Measurements from ENCODE around the gene PTPRC.

The PTPRC gene

DNA sequence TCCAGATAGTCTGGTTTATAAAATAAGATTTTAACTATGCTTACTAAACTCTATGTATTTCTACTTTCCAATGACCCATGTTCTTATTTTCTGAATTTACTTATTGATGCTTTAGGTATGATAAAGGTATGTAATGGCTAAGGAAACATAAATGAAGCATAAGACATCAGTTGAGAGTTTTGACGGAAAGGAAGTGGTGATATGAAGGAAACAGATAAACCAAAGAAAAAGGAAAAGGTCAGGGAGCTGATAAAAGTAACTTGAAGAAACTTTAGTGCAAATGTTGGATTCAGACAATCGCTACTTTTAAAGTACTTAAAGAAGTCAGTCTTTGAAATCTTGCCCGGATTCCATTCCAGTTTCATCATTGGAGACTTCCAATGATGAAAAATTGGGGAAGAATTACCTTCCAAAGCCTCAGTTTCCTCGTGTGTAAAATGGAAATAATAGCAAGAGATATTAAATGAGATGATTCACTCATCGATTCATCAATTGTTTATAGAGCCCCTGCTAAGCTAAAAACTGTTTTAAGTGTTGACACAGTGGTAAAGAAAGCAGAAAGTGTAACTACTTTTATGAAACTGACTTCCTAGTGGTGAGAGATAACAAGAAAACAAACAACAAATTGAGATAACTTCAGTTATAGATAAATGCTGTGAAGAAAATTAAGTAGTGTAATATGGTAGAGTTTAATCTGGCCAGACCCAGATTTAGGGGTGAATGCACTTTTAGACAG is 10.6 kb downstream of the PTPRC start:
- DNase-seq: no peak

DNA sequence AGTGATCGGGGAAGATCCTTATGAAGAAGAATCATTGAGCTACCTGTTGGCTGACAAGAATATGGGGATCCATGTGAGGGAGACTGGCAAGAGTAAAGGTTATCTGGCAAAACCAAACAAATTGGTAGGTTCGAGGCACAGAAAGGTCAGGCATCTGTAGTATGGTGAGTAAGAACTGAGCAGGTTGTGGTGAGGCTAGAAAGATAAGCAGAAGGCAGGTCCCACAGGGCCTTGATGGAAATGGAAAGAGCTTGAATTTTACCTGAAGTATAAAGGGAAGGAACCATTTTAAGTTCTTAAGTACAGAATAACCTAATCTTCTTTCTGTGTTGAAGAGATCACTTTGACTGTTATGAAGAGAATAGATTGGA is 11.1 kb downstream of the PTPRC start:
- no peak for DNase-seq

DNA sequence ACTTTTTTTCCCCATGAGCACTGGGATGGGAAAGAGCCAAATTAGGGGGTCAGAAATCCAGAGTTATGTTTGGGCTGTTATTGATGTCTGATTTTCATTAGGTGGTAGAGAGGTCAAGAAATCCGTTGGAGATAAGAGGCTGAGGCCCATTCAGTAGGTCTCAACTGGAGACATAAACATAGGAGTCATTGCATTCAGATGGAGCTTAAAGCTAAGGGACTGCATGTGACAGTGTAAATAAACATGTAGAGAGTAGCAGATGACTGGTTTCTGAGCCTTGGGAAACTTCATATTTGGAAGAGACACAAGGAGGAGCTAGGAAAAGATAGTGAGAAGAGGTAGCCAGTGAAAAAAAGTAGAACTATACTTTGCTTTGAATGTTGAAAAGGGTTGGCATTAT is 11.7 kb downstream of the PTPRC start:
- no peak for DNase-seq

DNA sequence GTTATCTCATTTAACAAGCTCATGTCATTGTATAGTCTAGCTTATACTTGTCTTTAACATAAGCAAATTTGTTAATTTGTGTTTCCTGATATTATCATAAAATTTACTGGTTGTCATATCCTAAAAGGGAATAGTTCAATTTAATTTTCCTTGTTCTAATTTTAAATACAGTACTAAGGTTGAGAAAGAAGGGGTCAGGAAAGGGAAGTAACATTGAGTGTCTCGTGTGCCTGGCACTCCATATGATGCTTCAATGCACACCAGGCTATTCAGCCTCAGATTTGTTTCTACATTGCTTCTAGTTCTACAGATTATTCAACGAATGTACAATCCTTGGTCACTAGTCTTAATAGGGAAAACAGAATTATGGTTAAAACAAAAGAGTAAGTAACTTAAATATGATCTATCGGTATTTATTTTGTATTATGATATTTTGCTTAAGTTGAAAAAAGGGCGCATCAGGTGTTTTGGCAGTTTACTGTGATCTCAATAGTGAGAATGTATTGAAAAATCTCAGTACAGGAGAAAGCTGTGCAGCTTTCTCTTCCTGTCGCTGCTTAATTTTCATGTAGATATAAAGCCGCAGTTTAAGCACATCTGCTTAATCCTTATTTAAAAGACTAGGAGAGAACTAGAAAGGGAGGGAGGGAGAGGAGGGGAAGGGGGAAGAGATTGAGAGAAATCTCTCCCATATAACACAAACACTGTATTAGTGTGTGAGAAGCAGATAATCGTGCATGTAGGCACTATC is 13.0 kb downstream of the PTPRC start:
- DNase-seq: no peak

DNA sequence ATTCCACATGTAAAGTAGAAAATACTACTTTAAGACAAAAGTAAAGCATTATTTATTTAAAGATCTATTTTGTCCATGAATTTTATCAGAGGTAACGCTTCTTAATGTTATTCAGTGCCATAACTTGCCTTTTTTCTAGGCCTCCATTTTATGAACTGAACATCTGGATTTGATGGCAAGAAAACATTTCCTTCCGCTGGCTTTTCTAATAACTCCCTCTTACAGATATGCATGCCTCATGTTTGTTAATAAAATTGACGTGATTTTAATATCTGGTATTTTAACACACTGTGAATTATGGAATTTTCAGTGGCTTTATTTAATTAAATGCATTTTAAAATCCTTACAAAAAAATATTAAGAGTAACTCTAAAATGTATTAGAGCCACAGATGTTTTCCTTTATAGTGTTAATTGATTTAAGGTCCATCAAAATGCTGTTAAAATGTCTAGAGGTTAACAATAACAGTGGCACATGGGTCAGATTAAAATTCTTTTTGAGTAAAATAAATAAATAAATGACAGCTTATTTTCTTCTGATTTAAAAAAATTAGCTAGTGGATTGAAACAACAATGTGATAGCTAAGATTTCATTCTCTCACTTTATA is 15.1 kb downstream of the PTPRC start:
- no peak for DNase-seq

DNA sequence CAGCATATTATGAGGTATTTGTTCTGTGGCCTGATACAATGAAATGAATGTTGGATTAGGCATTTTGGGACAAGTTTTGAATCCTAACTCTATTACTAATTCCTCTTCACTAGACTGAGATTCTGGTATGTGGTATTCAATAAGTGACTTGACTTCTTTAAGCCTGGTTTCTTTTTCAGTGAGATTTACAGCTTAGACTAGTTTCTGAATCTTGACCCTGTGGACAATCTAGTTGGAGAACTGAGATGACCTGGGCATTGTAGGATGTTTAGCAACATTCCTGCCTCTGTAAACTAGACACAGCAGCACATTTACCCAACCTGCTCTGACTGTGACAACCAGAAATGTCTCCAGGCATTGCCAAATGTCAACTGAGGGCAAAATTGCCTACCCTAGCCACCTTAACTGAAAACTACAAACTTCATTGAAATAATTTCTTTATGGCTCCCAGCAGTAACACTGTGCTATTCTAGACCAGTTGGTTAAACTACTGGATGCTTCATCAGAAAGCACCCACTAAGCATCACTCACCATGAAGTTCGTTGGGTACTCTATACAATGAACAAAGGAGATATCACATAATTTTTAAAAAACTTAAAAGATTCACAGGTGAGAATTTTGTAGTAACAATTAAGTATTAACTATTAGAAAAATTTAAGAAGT is 16.8 kb downstream of the PTPRC start:
- DNase-seq: no peak

DNA sequence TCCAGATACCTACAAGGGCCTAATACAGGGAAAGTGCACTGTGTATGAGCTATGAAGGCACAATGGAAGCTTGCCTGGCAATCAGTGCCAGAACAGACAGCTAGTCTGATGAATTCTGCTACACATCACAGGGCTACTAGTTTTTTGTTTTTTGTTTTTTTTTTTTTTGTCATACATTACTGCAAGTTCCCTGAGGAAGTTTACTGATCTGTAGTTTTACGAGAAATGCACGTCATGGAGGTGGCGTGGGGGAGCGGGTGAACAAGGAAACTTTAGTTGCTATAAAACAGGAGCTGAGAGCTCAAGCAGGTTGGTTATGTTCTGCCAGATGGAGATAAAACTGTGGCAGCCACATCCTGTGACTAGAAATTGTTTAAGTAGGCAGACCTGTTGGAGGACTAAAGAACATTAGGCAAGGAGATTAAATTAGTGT is 17.7 kb downstream of the PTPRC start:
- DNase-seq: no peak

DNA sequence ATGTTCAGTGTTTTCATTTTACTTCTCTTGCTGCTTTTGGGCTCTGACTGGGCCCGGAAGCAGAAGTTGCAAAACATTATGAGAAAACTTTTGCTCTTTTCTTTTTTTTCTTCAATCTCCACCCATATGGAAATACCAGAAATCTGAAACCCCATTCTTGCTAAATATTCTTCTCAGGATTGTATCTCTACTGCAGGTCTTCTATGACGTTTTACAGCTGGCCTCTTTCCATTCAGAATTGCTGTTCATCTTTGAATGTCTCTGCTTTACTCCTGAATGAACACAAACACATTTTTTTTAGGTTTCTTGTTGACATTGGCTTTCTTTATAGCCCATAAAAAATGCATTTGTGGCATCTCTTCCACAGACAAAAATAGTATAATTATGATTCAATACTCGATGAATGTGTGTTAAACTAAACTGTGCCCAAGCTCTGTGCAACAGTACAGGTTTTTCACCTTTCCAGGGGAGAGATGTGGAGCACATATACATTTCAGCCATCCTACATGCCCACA is 18.8 kb downstream of the PTPRC start:
- peak; percentile 86 for DNase-seq

DNA sequence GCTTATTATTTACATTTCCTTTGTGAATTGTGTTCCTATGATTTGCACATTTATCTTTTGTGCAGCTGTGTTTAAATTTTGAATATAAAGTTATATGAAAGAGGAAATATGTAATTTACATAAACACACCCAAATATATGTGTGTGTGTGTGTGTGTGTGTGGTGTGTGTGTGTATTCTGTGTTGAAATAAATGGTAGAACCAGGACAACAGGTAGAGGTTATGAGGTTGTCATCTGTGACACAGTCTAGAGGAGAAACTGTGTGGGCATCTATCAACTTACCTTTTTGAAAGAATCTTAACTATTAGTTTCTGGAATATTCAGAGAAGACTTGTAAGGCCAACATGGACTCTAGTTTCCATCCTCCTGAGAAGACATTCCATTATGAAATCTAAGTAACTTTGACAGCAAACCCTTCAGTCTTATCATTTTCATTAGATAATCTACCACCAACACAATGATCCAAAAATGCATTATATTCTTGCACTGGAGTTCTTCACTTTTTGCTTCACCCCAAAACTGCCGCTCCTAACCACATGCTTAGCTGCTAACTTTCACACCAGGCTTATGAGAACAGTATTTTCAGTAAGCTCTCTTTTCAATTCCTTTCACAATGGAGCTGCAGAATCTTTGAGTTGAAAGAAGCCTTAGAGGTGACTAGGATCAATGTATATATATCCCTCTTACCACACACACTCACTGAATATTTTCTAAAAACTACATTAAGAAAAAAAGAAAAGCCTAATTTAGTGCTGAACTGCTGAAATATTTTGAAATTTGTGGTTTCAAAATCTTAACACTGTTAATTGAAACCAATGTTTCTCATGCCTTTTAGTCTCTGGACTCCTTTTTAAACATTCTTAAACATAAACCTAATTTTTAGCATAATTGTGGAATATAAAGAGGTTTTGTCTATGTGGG is 21.8 kb downstream of the PTPRC start:
- DNase-seq: no peak

DNA sequence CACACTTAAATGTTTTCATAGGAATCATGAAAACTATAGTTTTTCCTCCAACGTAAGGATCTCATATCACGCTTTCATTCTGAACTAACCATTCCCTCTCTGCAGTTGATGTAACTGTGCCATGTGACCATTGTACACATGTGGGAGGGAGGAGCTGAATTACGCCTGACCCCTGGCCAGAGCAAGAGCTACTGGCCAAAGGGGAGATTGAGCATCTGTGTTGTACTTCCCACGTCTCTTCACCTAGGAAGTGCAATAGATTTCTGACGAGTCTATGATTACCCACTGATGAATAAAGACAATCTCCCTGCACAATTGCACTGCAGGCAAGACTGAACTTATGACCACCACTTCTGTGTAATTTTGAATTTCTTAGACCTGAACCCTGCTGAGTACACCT is 24.0 kb downstream of the PTPRC start:
- DNase-seq: no peak

DNA sequence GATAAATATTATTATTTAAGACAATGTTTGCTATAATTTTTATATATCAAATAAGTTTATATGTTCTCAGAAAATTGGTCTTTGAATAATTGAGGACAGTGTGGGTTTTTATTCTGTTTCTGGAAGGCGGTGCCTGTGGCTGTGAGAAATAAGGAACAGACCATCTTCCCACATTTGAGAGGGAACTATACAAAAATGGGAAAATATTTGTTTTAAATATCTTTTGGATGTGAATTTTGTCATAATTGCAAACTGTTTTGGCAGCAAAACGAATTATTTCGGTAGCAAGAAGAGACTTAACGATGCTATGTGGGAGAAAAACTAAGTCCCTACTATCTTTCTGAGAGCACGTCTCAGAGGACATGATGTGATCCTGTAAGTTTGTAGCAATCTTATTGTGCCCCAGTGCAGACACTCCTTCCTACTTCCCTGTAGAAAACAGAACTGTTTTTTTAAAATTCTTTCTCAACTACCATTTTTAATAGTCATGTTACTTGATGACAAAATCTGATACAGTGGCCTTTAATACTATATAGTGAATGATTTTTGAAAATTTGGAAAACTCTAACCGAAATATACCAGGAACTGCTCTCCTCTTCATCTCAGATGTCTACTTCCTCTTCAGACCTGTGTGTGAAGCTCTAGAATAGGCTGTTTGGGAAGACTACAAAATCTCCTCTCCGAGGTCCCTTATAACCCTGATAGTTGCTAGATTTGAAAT is 25.4 kb downstream of the PTPRC start:
- DNase-seq: no peak

DNA sequence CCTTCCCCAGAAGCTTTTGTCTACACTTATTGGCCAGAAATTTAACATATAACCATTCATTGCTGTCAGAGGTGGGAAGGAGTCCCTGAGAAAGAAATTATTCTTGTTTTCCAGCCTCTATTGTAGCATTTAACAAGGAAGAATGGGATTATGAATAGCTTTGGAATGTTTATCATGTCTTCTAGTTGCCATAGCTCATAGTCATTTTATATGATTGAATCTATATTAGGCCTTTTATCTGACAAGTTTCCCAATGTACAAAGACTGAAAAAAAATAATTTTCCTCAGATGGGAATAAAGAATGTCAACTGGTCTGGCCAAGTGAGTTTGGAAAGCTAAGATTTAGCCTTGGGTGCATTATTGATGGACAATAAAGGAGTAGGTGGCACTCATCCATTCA is 28.3 kb downstream of the PTPRC start:
- no peak for DNase-seq

DNA sequence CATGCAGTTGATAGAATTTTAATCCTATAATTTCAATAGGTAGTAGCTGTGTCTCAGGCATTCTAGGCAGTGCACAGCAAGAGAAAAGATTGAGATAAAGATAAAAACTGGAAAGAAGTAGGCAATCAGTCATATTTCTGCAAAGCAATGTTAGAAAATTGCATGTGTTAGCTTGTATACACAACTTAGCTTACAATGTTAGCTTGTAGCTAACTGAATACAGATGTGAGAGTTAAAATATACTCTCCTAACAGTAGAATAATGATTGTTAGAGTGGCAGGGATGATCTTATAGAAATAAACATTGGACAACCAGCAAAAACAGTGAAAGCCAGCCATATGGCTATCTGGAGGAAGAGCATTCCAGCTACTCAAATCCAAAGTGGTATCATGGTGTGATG is 29.0 kb downstream of the PTPRC start:
- DNase-seq: no peak

DNA sequence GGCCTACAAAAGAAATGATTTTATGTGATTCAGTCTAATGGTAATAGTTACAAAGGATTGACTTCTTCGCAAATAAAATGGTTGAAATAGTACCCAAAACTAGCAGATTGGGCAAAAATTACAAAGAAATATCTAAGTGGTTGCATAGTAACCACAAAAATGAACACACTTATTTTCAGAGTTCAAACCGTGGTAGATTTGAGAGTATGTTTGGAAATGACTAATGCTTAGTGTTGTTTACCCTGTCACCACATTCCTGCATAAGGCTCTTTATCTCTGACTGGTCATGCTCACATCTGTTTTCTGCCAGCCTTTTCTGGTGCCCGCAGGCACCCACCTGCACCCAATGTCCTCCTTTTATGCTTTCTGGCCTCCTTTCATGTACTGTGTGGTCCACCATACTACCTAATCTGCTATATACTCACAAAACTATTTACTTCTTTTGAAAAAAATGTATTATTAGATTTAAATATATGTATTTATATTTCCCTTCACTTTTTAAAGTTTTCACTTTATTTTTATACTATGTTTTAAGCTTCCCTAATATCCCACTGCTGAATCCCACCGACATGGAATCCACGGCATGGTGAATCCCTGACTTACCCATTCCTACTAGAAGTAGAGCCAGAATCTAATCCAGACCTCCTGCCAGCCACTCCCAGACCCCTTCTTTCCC is 30.3 kb downstream of the PTPRC start:
- DNase-seq: peak; percentile 82

DNA sequence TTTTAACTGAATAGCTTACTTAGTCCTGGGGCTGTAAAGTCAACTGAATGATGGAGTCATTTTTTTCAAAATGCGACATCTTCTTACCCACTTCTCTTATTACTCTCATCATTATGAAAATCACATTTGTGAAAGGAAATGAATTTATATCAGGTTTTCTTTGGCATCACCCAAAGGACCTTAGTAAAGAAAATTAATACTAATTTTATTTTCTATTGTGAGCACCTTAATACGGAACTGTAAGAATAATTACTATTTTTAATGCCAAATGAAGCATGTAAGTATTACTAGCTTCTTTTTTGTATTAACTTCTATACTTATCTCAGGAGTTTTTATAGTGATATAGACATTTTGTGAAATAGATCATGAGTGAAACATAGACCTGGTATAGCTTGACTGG is 30.9 kb downstream of the PTPRC start:
- no peak for DNase-seq

DNA sequence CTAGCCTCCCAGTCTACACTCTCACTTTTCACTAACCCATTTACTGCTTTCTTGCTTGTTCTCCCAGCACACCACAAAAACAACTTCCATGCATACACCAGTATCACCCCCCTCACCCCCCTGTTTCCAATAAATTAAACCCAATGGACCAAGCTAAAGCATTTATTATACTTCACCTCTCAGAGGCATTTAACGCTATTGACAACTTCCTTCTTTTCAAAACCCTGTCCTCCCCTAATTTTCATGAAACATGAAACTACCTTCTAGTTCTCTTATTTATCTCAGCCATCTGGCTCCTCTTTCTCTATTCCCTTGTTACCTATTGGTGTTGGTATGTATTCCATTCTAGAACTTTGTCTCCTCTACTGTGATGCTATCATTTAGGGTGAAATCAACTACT is 32.3 kb downstream of the PTPRC start:
- DNase-seq: no peak

DNA sequence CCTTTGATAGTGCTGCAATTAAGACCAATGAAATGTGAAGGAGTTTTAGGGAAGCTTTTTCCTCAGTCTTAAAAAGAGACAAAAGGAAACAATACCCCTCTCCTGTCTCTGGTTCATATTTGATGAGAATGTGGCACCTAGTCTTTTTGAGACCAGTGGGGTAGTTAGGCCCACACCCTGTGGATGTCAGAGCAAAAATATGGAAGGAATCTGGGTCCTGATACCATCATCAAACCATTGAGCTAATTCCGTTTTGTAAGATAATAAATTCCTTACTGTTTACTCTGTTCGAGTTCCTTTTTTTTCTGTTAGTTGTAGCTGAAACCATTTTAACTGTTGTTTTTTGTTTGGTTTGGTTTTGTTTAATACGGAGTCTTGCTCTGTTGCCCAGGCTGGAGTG is 33.3 kb downstream of the PTPRC start:
- no peak for DNase-seq

DNA sequence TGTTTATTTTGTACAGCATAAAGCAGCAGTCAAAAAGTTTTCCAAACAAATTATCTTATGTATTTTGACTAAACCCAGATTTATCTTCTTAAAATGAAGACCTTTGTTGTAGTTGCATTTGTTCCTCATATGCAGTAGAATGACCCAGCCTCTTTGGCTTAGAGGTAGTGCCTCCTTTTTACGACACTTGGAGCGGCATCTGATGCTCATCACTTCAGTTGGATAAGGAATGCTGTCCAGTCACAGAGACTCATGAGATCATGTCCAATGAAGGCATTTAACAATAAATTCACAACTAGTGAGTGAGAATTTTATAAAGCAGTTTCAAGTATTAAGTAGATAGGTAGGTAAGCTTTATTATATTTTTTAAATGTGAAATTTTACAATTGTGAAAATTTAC is 35.2 kb downstream of the PTPRC start:
- DNase-seq: no peak

DNA sequence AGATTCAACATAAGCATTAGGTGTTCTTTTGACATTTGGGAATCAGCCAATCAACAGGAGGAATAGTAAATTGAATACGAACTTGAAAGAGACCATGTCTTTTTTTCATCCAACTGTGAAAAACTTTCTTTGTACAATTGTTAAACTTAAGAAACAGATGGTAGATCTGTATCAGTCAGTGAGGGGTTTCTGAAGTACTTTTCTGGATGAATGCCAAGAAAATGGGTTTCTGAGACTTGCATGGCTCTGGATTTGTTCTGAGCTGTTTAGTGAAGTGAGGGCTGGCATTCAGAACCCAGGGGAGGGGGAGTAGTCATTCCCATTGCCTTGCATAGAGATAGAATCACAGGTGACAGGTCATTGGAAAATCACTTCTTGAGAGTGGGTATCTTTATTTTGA is 37.4 kb downstream of the PTPRC start:
- DNase-seq: no peak

DNA sequence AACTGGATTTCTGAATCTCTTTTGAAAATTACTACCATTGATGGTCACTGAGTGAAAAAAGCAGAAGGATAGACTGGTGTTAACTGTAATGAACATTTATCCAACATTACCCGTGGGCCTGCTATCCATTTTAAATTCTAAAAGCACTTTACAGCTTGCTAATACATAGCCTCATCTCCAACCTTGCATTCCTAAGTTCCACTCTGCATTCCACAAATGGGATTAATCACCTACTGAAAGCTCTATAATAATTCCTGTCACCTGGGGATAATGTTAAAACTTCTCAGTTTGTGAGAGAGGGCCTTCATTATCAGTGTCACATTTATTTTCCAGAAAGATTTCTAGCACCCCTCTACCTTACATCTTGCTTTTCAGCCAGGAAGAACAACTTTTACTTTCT is 38.2 kb downstream of the PTPRC start:
- no peak for DNase-seq

DNA sequence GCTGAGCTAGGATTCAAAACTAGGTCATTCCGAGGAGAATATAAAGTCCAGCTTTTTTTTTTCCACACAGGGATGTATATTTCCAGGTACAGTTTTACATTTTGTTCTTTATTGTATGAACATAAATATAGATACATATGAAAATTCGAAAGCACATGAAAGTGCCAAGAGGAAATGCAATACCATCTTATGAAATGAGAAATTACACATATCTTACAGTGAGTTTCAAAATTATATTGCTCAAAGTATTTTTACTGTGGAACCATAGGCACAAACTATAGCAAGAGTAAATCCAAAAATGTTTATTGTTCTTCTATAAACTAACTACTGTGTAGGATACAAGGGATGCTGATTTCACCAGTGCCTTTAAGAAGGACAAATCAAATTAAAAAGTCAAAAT is 39.0 kb downstream of the PTPRC start:
- no peak for DNase-seq

Measured in amniotic stem cell (primary cell).